ENCODE data around the gene SORBS2. TPM values are rescaled to one million over a fixed set of nuclear protein-coding genes. Genes with fewer than 3 reads are reported as not detected.
"Not testable (repeated sequence)": the region's sequence is repeated elsewhere in the genome, so short reads cannot be mapped to it uniquely, and the experiment has no call there.

SORBS2 gene
- total and polyA plus RNA-seq, 9 donors, result 17.4 to 204 (median 32.7) TPM

DNA sequence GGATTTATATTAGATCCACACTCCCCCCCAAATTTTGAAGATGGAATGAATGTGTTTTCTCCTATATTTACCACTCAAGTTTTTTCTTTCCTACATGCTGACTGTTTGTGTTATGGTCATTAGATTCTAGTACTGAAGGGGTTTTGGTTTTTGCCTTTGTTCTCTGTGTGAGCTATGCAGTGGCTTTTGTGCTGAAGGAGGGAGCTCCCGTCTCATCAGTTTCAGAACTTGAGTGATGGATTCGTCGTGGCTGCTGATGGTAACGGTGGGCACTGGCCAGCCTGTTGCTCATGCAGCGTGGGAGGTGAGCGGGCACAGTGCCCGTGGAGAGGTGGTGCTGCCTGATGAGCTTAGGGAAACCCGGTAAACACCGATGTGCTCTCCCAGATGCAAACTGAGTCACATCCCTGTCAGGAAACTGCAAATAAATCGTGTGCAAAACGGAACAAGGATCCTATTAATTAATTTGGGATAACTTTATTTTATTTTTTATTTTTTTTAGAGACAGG is 101.5 kb downstream of the SORBS2 start:
- peaks cover 1% of the 10 kb centered on the region for H3K4me1 ChIP-seq (ENCODE audit: insufficient read depth)
- intact Hi-C loops (cut with DNase I), result no loop called here
- no peak overlapping the region for H3K4me3 ChIP-seq
- 67 to 78% (median 74%) methylated on average over 11 of the region's 11 CpGs for WGBS, 3 donors
- no peak for TF ChIP-seq EP300 (IDR thresholded peaks at IDR 0.05)
- no peak for TF ChIP-seq POLR2A (IDR thresholded peaks at IDR 0.05)
- TF ChIP-seq, protein P1, sequence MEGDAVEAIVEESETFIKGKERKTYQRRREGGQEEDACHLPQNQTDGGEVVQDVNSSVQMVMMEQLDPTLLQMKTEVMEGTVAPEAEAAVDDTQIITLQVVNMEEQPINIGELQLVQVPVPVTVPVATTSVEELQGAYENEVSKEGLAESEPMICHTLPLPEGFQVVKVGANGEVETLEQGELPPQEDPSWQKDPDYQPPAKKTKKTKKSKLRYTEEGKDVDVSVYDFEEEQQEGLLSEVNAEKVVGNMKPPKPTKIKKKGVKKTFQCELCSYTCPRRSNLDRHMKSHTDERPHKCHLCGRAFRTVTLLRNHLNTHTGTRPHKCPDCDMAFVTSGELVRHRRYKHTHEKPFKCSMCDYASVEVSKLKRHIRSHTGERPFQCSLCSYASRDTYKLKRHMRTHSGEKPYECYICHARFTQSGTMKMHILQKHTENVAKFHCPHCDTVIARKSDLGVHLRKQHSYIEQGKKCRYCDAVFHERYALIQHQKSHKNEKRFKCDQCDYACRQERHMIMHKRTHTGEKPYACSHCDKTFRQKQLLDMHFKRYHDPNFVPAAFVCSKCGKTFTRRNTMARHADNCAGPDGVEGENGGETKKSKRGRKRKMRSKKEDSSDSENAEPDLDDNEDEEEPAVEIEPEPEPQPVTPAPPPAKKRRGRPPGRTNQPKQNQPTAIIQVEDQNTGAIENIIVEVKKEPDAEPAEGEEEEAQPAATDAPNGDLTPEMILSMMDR (IDR thresholded peaks at IDR 0.05), result no peak
- no peak overlapping the region for H3K27ac ChIP-seq
- no peak for DNase-seq
- no peaks in the 10 kb centered on the region for H3K36me3 ChIP-seq
- H3K27me3 ChIP-seq, result no peaks in the 10 kb centered on the region
- H3K9me3 ChIP-seq, result no peaks in the 10 kb centered on the region

DNA sequence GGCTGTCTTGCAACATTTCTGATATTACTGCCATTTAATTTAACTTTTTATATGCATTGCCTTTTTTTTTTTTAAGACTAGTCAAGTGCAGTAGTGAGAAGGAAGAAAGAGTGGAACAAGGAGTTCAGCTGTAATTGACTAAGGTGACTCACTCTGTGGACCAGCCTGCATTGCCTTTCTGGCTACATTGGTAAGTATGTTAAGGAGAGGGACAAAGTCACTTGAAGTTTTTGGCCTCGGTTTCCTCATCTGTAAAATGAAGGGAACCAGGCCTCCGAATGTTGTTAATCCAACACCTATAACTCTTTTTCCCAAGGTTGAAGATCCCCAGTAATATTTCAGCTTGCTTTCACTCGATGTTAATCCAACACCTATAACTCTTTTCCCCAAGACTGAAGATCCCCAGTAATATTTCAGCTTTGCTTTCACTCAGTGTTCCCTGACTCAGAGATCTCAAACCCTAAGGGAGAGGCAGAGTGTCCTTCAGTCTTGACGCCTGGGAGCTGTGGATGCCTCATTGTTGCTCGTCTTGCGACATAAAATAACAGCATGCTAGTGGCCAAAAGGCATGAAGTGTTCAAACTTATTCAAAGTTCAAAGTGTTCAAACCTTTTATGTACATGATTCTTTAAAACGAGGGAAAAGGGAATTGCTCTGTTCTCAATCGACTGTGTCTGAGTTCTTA is 102.0 kb downstream of the SORBS2 start:
- Histone ChIP-seq H3K9me3 (no peaks in the 10 kb centered on the region), H3K27me3 (no peaks in the 10 kb centered on the region), H3K36me3 (no peaks in the 10 kb centered on the region), H3K4me3 (no peak overlapping the region), H3K4me1 (ENCODE audit: insufficient read depth) (peaks cover 1% of the 10 kb centered on the region), H3K27ac (no peak overlapping the region)
- WGBS, 3 donors, result 70 to 87% (median 84%) methylated on average over 8 of the region's 8 CpGs
- intact Hi-C loops (cut with DNase I), result no loop called here
- TF ChIP-seq EP300 (IDR thresholded peaks at IDR 0.05), result no peak
- TF ChIP-seq, protein P1 (IDR thresholded peaks at IDR 0.05), result no peak
- TF ChIP-seq POLR2A (IDR thresholded peaks at IDR 0.05), result no peak
- DNase-seq, result no peak

DNA sequence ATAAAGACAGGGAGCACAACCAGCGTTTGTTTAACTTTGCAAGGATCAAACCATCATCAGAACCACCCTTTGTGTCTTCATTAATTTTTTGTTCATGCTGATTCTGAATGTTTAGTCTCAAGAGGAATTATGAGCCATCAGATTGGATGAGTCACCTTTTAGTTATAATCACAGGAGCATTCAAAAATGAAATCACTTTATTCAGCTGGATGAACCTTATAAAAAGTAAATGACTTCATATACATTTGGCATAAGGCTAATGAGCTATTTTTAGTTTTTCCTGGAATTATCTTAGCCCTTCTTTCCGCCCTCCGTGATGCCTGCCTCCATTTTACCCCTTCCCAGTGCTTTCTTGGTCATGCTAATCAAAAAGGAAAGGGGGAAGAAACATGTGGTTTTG is 103.6 kb downstream of the SORBS2 start:
- Histone ChIP-seq H3K27ac (no peak overlapping the region), H3K36me3 (no peaks in the 10 kb centered on the region), H3K4me1 (ENCODE audit: insufficient read depth) (peaks cover 1% of the 10 kb centered on the region), H3K27me3 (no peaks in the 10 kb centered on the region), H3K4me3 (no peak overlapping the region), H3K9me3 (no peaks in the 10 kb centered on the region)
- TF ChIP-seq EP300 (IDR thresholded peaks at IDR 0.05) (no peak), POLR2A (IDR thresholded peaks at IDR 0.05) (no peak)
- TF ChIP-seq, protein P1 (IDR thresholded peaks at IDR 0.05), result no peak
- 35 to 64% (median 45%) methylated on average over 3 of the region's 3 CpGs for WGBS, 3 donors
- DNase-seq, result no peak
- intact Hi-C loops (cut with DNase I), result no loop called here

DNA sequence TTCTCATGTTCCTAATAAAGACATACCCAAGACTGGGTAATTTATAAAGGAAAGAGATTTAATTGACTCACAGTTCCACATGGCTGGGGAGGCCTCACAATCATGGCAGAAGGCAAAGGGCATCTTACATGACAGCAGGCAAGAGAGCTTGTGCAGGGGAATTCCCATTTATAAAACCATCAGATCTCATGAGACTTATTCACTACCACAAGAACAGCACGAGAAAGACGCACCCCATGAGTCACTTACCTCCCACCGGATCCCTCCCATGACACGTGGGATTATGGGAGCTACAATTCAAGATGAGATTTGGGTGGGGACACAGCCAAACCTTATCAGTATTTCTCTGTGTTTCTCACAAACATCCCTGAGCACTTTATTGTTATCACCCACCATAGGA is 104.4 kb downstream of the SORBS2 start:
- intact Hi-C loops (cut with DNase I); H3K27ac ChIP-seq; DNase-seq; H3K4me1 ChIP-seq (ENCODE audit: insufficient read depth); H3K4me3 ChIP-seq; H3K9me3 ChIP-seq; H3K36me3 ChIP-seq; H3K27me3 ChIP-seq: not testable (repeated sequence)
- 58 to 79% (median 67%) methylated on average over 4 of the region's 4 CpGs for WGBS, 3 donors

DNA sequence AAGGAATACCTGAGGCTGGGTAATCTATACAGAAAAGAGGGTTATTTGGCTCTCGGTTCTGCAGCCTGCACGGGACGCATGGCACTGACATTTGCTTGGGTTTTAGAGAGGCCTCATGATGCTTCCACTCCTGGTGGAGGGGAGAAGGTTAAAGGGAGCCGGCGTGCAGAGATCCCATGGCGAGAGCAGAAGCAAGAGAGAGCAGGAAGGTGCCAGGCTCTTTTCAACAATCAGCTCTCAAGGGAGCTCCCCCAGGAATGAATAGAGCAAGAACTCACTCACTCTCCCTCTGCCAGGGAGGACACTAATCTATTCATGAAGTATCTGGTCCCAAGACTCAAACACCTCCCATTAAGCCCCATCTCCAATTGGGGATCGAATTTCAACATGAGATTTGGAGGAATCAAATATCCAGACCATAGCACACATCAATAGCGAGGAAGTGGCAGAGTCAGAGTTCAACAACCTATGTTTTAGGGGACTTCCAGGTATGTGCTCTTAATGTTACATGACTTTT is 109.8 kb downstream of the SORBS2 start:
- TF ChIP-seq, protein P1 (IDR thresholded peaks at IDR 0.05), result no peak
- TF ChIP-seq POLR2A (IDR thresholded peaks at IDR 0.05) (no peak), EP300 (IDR thresholded peaks at IDR 0.05) (no peak)
- WGBS, 3 donors, result 89 to 97% (median 89%) methylated on average over 8 of the region's 8 CpGs
- no peak for DNase-seq
- H3K27ac ChIP-seq, result no peak overlapping the region
- no peaks in the 10 kb centered on the region for H3K9me3 ChIP-seq
- intact Hi-C loops (cut with DNase I), result no loop called here
- H3K4me3 ChIP-seq, result no peak overlapping the region
- no peaks in the 10 kb centered on the region for H3K27me3 ChIP-seq
- H3K4me1 ChIP-seq (ENCODE audit: insufficient read depth), result no peaks in the 10 kb centered on the region
- no peaks in the 10 kb centered on the region for H3K36me3 ChIP-seq
